GM18498 (cell line): Measurements from ENCODE around the gene RYR3.
"Not testable (repeated sequence)": the region's sequence is repeated elsewhere in the genome, so short reads cannot be mapped to it uniquely, and the experiment has no call there.

ENCODE experiments used
- ATAC-seq: cut with Tn5 transposase; IDR thresholded peaks from one replicate; pipeline ENCODE4 v1.9.1; 2021; ENCODE audit warnings: mild to moderate bottlenecking, moderate library complexity; ENCODE audit not compliant: unreplicated experiment

RYR3 gene

DNA sequence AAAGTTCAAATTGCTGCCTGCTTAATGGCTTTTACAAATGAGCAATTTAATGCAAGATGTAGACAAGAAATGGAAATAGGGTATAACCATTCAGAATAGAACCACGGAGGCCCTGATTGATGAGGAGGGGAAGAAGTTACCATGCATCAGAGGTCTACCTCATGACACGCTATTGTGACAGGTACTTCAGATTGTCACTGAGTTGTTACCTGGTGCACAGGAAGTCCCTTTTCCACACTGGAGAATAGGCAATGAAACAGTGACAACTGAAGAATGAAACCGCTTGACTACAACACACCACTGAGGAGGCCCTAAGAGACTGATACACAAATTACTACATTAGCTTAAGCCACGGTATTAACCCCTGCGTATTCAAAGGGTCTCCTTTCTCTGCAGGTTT is 251.2 kb downstream of the RYR3 start:
- ATAC-seq: no peak

DNA sequence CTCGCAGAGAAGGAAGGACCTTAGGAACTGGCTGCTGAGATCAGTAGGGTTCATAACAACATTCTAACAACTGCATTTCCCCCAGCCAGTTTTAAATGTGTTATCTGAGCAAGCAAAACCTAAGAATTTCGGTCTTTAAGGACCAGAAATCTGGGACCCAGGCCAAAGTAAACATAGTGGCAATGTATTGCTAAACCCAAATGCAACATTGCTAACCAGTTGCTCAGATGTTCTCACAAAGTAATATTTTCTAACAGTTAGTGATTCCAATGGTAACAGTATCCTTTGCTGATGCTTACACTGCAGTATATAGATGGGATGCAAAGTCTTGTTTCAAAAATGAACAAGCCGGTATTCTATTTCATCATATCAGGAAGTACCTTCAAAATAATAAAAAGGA is 254.3 kb downstream of the RYR3 start:
- ATAC-seq: no peak

DNA sequence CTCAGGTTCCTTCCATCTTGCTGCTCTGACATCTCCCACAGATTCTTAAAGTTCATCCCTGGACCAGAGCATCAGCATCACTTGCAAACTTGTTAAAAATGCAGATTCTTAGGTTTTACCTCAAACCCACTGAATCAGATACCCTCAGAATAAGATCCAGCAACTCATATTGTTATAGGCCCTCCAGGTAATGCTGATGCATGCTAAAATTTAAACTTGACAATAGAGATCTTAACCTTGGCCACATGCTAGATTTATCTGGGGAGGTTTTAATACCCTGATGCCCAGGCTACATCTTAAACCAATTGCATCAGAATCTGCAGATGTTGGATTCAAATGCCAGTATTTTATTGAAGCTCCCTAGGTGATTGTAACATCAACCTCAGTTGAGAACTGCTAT is 256.9 kb downstream of the RYR3 start:
- ATAC-seq: no peak

DNA sequence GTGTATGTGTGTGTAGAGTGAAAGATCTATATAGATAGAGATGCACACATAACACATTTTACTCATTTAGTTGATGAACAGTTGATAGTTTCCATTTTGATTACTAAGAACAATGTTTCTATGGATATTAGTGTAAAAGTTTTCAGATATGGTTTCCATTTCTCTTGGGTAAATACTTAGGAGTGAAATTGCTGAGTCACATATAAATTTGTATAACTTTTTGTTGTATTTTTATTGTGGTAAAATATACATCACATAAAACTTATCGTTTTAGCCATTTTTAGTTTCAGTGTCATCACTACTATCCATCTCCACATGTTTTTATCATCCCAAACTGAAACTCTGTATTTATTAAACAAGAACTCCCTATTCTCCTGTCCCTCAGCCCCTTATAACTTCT is 258.3 kb downstream of the RYR3 start:
- ATAC-seq: no peak

DNA sequence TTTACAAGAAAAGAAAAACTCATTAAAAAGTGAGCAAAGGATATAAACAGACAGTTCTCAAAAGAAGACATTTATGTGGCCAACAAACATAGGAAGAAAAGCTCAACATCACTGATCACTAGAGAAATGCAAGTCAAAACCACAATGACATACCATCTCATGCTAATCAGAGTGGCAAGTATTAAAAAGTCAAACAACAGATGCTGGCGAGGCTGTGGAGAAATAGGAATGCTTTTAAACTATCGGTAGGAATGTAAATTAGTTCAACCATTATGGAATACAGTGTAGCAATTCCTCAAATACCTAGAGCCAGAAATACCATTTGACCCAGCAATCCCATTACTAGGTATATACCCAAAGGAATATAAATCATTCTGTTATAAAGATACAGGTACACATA is 267.1 kb downstream of the RYR3 start:
- not testable (repeated sequence) for ATAC-seq

DNA sequence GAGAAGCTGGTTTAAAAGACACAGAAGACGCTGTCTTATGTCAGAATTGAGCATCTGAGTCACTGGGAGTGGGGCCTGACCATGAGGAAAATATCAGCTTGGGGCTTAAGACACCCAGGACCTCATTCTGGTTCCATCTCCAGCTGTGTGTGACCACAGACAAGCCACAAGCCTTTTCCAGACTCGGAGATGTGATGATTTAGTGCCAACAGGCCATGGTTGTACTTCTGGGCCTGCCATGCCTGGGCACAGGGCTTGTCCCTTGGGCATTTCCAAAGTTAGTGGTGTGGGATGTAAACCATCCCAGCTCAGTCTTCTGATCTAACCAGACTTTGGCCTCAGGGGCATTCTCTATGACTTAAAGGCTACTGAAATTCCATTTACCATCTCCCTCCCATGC is 269.8 kb downstream of the RYR3 start:
- no peak for ATAC-seq

DNA sequence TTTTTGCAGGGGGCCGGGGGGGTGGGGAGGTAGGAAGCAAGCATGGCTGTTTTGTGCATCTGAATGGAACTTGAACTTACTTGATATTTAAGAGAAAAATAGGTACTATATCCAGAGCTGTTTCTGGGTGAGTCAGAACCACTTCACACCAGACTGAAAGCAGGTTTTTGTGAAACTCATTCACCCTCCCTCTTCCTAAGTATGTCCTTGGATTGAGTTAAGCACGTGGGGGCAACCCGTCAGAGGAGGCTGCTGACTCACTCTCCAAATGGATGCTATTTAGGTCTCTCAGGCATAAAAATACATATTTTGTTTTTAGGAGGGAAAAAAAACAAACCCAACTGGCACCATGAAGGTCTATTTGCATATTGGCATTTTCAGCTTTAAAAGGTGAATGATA is 270.3 kb downstream of the RYR3 start:
- no peak for ATAC-seq

DNA sequence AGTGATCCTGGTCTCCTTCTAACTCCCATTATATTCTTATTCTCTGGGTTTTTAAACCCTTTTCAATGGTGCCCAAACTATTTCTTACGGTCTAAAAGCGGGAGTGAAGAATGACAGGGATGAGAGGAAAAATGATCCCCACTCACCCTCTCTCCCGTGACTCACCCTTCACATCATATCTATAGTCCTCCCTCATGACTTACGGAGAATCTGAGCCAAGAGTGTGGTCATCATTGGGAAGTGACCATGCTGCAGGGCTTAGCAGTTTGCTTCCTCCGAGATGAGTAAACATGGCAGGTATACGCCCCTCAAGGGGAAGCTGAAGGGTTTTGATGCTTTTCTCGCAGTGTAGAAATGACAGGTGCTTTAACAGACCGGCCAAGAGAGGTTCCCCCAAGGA is 274.0 kb downstream of the RYR3 start:
- ATAC-seq: no peak

DNA sequence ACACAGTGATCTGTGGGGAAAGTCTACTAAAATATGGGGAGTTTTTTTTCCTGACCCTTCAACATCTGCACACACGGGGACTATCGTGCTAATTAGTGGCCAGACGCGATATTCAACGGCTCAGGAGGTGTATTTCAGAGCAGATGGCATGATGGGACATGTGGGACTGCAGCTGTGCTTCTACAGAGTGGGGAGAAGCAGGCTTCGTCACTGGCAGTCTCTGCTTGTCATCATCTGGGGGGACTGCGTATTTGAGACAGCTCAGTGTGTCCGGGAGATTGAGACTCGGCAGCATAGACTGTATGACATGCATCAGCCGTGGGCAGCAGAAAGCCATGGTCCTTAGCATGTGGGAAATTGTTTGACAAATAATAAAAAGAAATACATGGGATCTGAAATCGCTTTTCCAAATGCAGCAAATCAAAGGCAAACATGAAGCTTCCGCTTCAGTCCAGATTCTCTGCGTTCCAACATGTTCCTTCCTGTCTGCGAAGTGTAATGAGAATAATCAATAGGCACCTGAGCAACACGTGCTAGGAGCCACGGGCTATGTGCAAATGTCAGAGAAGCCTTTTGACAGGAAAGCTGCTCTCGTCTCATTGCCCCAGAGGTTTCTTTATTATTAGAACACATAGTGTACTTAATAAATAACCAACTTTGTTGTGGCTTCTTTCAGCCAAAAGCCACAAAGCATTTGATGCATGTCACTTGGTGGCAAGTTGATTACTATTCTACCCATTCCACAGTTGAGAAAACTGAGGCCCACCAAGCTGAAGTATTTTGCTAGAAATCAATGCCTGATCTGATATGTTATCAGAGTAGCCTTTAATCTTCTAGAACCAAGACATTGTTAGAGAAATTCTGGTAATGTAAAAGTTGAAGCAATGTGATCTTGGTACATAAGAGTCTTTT is 276.3 kb downstream of the RYR3 start:
- ATAC-seq: no peak

DNA sequence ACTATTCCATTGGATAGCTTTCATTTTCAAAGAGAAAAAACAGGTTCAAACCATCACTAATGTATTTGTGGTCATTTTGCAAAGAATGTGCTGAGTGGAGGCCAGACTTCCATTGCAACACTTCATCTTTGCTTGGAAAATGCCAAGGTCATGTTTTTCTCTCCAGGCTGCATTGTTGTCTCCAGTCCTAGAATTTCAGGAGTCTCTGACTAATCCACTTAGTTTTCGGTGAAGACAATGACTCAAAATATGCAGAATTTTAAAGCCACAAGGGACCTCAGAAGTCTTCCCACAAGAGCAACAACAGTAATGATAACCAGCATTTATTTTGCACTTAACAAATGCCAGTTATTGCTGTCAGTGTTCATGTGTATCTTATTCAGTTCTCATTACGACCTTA is 277.0 kb downstream of the RYR3 start:
- no peak for ATAC-seq

DNA sequence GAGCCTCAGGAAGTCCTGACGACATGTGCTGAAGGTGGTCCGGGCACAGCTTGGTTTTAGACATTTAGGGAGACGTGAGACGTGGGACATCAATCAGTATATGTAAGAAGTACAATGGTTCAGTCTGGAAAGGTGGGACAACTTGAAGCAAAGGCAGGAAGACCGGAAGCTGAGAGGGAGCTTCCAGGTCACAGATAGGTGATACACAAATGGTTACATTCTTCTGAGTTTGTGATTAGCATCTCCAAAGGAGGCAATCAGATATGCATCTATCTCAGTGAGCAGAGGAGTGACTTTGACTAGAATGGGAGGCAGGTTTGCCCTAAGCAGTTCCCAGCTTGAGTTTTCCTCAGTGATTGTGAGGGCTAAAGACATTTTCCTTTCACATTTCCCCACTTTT is 282.1 kb downstream of the RYR3 start:
- no peak for ATAC-seq

DNA sequence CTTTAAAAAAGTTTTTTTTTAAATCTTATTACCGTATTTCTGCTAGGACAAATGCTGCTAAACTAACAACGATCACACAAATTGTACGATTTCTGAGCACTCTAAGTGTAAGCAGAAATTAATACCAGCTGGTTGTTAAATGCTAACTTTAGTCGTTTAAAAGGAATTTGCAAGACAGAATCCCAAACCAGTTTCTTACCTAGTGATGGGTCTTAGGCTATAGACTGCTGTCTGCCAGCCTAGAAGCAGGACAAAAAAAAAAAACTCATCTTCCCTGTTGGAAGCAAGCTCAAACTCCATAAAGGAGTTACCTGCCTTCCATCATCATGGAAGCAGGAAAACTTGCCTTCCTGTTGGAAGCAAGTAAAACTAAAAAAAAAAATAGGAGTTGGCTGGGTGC is 287.6 kb downstream of the RYR3 start:
- ATAC-seq: not testable (repeated sequence)

DNA sequence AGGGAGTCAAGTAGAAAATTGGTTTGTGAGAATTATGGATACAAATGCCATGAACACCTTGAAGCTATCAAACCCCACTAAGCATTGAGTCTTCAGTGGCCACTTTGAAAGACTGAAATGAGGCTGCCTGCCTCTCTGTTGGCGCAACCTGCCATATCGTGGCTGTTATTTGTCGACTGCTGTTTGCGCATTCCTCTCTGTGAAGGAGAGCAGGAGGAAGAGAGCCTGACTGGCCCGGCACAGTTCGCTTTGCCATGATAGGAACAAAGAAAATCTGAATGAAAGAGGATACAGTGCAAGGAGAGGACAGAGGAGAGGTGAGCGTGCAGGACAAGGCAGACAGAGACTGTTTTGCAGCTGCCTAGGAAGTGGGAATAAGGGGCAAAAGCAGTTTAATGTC is 289.4 kb downstream of the RYR3 start:
- ATAC-seq: no peak

DNA sequence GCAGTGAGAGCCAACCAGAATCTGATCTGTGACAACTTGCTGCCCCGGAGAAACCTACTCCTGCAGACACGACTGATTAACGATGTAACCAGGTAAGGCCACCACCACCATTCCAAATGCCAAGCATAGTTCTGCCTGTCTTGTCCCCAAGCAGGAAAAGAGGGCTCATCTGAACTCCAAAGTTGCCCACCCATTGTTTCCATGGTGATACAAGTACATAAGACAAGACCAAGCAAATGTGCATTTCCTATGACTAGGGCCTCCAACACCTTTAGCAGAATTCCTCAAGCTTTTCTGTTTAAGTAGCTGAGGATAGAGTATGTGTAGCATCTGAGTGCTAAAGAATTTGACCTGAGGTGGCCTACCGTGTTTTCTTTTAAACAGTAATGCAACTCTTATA is 290.7 kb downstream of the RYR3 start:
- no peak for ATAC-seq

DNA sequence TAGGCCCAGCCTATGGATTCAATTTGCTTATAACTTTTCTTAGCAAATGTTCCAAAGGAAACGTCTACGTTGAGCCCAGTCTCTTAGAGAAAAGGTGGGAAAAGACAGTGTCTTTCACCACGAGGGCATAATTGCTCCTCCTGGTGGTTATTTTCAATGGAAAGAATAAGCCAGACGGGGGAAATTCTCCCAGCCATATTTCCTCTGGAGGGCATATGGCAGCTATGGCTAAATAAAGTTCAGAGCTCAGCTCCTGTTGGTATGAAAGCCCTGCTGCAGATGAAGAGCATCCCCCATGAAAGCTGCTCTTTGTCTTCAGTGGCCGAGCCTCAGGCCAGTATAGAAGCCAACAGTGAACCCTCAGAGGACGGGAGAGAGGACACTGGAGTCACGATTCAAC is 297.9 kb downstream of the RYR3 start:
- ATAC-seq: no peak

DNA sequence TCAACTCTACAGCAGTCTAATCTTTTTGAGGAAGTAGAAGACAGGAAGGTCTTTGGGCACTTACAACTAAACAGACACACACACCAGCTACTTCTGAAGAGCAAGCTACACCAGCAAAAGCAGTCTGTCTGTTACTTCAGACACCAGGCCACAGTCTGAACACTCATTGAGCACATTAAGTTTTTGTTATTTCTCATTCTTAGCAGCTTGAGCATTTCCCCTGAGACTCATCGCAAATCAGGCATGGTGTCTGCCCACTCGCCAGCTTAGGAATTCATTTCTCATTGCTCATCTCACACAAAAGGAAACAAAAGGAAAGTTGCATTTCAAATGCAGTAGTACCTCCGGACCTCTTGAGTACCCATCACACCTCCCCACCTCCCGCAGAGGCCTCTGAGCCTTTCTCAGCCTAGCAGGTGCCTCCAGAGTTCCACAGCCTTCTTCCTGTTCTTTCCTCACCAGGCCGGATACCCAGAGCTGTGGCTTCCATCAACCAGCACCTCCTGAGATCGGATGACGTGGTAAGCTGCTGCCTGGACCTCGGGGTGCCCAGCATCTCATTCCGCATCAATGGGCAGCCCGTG is 302.0 kb downstream of the RYR3 start:
- ATAC-seq: no peak

DNA sequence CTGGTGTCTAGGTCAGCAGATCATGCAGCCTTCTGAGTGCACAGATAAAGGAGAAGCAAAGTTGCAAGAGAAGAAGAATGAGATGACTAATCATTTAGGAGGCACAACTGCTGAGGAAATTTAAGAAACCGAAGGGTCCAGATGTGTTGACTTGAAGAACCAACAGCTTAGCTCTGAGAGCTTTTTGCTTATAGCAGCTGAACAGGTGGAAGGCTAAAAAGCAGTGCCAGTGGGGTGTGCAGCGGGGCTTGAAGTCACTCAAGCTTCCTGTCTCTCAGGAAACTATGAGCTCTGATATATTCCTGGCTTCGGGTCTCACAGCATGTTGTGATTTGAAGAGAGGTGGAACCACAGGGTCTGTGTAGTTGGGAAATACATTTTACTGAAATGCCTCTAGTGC is 305.7 kb downstream of the RYR3 start:
- ATAC-seq: no peak

DNA sequence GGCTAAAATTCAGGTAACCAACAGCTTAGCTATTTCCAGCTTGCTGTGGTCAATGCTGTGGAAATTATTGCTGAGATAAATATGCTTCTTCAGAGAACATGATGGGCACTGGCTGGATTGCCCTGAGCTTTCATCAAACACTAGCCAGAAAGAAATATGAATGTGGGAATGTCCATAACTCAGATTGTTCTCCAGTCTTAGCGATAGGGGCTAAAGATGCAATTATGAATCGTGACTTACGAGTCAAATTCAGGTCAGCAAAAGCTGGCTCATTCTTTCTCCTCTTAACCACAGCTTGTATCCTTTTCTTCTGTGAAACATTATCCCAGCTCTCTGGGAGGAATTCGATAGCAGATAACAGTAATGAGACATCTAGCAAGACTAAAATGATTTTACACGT is 307.6 kb downstream of the RYR3 start:
- no peak for ATAC-seq

DNA sequence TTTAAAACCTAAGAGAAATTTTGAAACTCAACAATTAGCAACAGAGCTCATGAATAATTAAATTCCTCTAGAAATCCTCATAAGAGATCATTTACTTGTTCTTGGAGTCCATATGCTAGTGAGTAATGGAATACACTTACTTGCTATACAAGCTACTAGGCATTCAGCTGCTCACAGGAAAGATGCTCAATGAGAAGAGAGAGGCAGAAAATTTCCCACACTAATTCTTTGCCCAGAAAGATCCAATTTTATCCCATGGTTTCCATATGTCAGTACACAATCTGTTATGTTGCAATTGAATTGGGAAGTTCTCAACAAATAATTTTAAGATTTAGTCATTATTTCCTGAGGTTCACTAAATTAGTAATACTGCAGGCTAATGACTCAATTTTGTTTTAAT is 310.4 kb downstream of the RYR3 start:
- no peak for ATAC-seq

DNA sequence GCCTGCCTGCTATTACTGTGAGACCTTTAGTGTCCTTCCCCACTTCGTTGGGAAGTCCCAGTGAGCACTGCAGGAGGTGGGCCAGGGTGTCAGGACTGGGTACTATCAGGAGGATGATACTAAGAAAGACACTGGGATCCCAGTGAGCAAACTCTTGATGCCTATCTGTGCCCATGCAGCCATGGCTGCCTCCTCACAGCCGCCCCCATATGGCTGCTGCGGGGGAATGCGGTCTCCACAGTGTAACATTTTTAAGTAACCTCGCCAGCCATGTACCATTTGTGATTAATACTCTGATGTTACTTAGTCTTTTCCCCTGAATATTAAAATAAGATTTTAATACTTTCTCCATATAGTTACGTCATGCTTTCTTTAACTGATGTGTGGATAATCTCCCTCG is 312.2 kb downstream of the RYR3 start:
- ATAC-seq: no peak

DNA sequence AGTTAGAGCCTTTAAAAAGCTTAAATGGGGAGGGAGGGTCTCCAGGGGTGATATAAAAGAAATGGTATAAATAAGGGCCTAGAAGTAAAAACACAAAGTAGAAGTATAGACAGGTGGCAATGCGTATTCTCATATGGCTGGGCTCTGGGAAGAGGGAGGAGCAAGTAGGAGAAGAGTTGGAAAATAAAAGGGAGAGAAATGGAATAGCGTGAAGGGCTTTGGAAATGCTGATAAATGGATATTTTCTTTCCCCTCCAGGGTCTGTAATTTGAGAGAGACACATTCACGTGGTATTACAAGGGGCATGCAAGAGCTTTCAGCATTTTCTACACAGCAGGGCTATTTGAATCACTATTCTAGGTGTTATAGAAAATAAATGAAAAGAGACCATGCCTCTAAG is 313.7 kb downstream of the RYR3 start:
- ATAC-seq: no peak

DNA sequence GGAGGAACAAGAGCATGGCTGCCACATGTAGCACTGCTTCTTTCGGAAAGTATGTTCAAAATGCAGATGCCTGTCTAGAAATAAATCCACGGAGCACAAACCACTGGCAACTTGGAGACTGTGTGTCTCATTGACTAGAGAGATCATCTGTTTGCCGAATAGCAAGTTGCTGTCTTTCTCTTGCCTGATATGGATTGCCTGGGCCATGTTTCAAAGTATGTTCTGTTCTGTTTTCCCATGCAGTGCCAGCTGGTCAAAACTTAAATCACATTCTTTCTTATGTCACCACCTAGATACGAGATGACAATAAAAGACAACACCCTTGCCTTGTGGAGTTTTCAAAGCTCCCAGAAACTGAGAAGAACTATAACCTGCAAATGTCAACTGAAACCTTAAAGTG is 318.9 kb downstream of the RYR3 start:
- no peak for ATAC-seq

DNA sequence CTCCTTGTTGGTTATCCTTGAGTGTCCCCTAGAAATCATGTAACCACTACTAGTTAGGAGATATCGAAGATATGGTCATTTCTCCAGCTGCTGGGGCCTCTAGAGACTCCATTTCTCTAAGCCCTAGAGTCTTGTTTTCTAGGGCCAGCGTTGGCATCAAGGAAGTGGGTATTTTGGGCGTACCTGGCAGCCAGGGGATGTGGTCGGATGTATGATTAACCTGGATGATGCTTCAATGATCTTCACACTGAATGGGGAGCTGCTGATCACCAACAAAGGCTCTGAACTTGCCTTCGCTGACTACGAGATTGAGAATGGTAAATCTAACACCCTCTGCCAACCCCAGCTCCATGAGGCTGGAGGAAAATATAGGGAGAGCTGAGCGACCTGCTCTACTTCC is 325.5 kb downstream of the RYR3 start:
- ATAC-seq: no peak
